Activated naive CD4-positive, alpha-beta T cell treated with anti-CD3 and anti-CD28 coated beads, Interleukin-2, amount 50 U/mL, for 24 hours (primary cell): ENCODE results near the gene PPP1CC.
"Not testable (repeated sequence)": the region's sequence is repeated elsewhere in the genome, so short reads cannot be mapped to it uniquely, and the experiment has no call there.

ENCODE experiments used
- H3K27ac Mint-ChIP-seq: one replicate; pipeline ENCODE4 v1.8.0; 2021; ENCODE audit warnings: mild to moderate bottlenecking, mixed read lengths
- H3K27me3 Mint-ChIP-seq: one replicate; pipeline ENCODE4 v1.8.0; 2021; ENCODE audit warnings: mixed read lengths
- H3K36me3 Mint-ChIP-seq: one replicate; pipeline ENCODE4 v1.8.0; 2021; ENCODE audit warnings: mixed read lengths
- H3K4me1 Mint-ChIP-seq: one replicate; pipeline ENCODE4 v1.8.0; 2021; ENCODE audit warnings: mixed read lengths
- H3K4me3 Mint-ChIP-seq: one replicate; pipeline ENCODE4 v1.8.0; 2021; ENCODE audit warnings: mild to moderate bottlenecking, mixed read lengths
- H3K9me3 Mint-ChIP-seq: one replicate; pipeline ENCODE4 v1.8.0; 2021; ENCODE audit warnings: mixed read lengths

The PPP1CC gene

GRCh38 chr12:110765572-110765971 is 22.9 kb upstream of the PPP1CC start:
- H3K4me1 Mint-ChIP-seq, H3K4me3 Mint-ChIP-seq, H3K27me3 Mint-ChIP-seq, H3K9me3 Mint-ChIP-seq, H3K27ac Mint-ChIP-seq, H3K36me3 Mint-ChIP-seq: not testable (repeated sequence)

GRCh38 chr12:110765111-110765510 is 22.4 kb upstream of the PPP1CC start:
- H3K4me1 Mint-ChIP-seq: peaks cover 8% of the 10 kb centered on the region

GRCh38 chr12:110763583-110763982 is 20.9 kb upstream of the PPP1CC start:
- H3K27me3 Mint-ChIP-seq: no peaks in the 10 kb centered on the region

More at GRCh38 chr12:110765111-110765510, 22.4 kb upstream of the PPP1CC start:
- Mint-ChIP-seq H3K4me3 (no peak overlapping the region), H3K36me3 (no peaks in the 10 kb centered on the region), H3K9me3 (no peaks in the 10 kb centered on the region), H3K27me3 (no peaks in the 10 kb centered on the region), H3K27ac (no peak overlapping the region)

GRCh38 chr12:110762891-110763290 is 20.2 kb upstream of the PPP1CC start:
- H3K36me3 Mint-ChIP-seq: no peaks in the 10 kb centered on the region
- peak overlapping the region; percentile 41 for H3K27ac Mint-ChIP-seq
- no peaks in the 10 kb centered on the region for H3K9me3 Mint-ChIP-seq
- H3K27me3 Mint-ChIP-seq: no peaks in the 10 kb centered on the region
- peaks cover 12% of the 10 kb centered on the region for H3K4me1 Mint-ChIP-seq
- no peak overlapping the region for H3K4me3 Mint-ChIP-seq

More at GRCh38 chr12:110763583-110763982, 20.9 kb upstream of the PPP1CC start:
- Mint-ChIP-seq H3K4me1 (peaks cover 12% of the 10 kb centered on the region), H3K9me3 (no peaks in the 10 kb centered on the region), H3K4me3 (no peak overlapping the region), H3K27ac (no peak overlapping the region), H3K36me3 (no peaks in the 10 kb centered on the region)

GRCh38 chr12:110760204-110760609 is 17.5 kb upstream of the PPP1CC start:
- Mint-ChIP-seq H3K9me3 (no peaks in the 10 kb centered on the region), H3K36me3 (no peaks in the 10 kb centered on the region), H3K4me1 (peaks cover 18% of the 10 kb centered on the region), H3K27ac (peak overlapping the region; percentile 85), H3K27me3 (no peaks in the 10 kb centered on the region), H3K4me3 (no peak overlapping the region)

- Mint-ChIP-seq H3K4me1 (peaks cover 18% of the 10 kb centered on the region), H3K9me3 (no peaks in the 10 kb centered on the region), H3K36me3 (peaks cover 2% of the 10 kb centered on the region), H3K4me3 (no peak overlapping the region), H3K27me3 (no peaks in the 10 kb centered on the region), H3K27ac (no peak overlapping the region)
Measured at GRCh38 chr12:110758922-110759321, 16.2 kb upstream of the PPP1CC start.

DNA sequence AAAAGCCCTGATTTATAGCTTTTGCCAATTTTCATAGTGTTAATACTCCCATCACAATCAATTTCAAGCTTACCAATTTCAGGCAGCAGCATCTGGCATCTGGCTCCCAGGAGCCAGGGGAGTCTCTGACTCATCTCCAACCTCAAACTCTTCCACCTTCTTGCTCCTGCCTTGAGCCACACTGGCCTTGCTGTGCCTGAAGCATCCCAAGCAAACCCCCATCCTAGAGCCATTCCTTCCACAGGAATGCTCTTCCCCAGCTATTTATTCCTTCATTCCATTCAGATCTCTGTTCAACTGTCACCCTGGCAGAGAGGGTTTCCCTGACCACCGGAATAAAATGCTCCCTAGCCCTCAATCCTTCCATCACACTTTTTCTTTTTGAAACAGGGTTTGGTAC is 13.9 kb upstream of the PPP1CC start:
- Mint-ChIP-seq H3K27me3 (no peaks in the 10 kb centered on the region), H3K9me3 (no peaks in the 10 kb centered on the region), H3K4me1 (peaks cover 13% of the 10 kb centered on the region), H3K27ac (peak overlapping the region; percentile 5), H3K36me3 (peaks cover 2% of the 10 kb centered on the region), H3K4me3 (no peak overlapping the region)

- H3K4me3 Mint-ChIP-seq: no peak overlapping the region
- no peak overlapping the region for H3K27ac Mint-ChIP-seq
- H3K27me3 Mint-ChIP-seq: no peaks in the 10 kb centered on the region
- H3K36me3 Mint-ChIP-seq: peaks cover 2% of the 10 kb centered on the region
- no peaks in the 10 kb centered on the region for H3K9me3 Mint-ChIP-seq
- peaks cover 7% of the 10 kb centered on the region for H3K4me1 Mint-ChIP-seq
Measured at GRCh38 chr12:110754101-110754793, 11.6 kb upstream of the PPP1CC start.

DNA sequence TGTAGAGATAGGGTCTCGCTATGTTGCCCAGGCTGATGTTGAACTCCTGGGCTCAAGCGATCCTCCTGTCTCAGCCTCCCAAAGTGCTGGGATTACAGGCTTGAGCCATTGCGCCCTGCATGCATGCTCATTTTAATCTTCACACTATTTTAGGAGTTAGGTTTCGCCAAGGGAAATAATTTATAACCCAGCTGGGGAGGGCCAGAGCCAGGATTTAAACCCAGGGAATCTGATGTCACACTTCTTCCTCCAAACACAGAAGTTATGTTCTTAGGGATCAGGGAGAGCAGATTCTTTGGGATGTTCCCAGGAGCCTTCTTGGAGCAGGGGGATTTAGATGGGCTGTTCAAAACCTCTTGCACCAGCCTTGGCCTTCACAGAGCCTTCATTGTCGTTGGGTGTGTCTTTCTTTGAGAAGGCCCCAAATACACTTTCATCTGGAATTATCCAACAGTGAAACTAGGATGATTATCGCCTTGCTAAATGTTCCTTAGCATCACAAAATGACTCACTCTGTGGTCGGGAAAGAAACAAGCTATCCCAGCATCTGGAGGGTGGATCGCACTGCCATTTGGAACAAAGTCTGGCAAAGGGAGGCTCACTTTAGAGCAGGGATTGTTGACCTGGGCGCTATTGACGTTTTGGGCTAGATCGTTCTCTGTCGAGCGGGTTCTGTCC is 8.2 kb upstream of the PPP1CC start:
- no peaks in the 10 kb centered on the region for H3K4me1 Mint-ChIP-seq
- no peak overlapping the region for H3K27ac Mint-ChIP-seq
- no peaks in the 10 kb centered on the region for H3K9me3 Mint-ChIP-seq
- H3K36me3 Mint-ChIP-seq: peaks cover 2% of the 10 kb centered on the region
- H3K4me3 Mint-ChIP-seq: no peak overlapping the region
- no peaks in the 10 kb centered on the region for H3K27me3 Mint-ChIP-seq

GRCh38 chr12:110746550-110746949 is 3.9 kb upstream of the PPP1CC start:
- peaks cover 14% of the 10 kb centered on the region for H3K4me1 Mint-ChIP-seq
- H3K27me3 Mint-ChIP-seq: no peaks in the 10 kb centered on the region
- H3K36me3 Mint-ChIP-seq: peaks cover 4% of the 10 kb centered on the region
- H3K27ac Mint-ChIP-seq: no peak overlapping the region
- H3K4me3 Mint-ChIP-seq: no peak overlapping the region
- H3K9me3 Mint-ChIP-seq: no peaks in the 10 kb centered on the region

DNA sequence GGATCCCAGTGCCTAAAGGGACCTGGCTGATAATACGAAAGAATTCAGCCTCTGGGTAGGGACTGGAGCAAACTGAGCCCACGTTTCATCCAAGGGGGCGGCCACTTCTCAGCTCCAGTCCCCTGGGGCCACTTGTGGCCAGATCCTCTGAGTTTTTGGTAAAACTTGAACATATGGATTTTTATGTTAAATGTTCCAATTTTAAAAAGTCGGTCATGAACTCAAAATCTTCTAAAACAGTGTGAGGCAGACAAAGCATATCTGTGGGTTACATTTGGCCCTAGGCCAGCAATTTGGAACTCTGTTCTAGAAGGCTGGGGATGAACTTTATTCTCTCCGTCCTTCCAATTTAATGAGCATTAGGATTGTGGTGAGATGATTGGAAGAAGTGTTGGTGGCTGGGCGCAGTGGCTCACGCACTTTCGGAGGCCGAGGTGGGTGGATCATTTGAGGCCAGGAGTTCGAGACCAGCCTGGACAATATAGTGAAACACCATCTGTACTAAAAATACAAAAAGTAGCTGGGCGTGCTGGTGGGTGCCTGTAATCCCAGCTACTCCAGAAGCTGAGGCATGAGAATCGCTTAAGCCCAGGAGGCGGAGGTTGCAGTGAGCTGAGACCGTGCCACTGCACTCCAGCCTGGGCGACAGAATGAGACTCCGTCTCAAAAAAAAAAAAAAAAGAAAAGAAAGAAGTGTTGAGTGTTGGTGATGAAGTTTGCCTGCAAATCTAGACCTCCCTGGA is 3.0 kb upstream of the PPP1CC start:
- no peak overlapping the region for H3K4me3 Mint-ChIP-seq
- no peaks in the 10 kb centered on the region for H3K27me3 Mint-ChIP-seq
- H3K9me3 Mint-ChIP-seq: no peaks in the 10 kb centered on the region
- peaks cover 18% of the 10 kb centered on the region for H3K4me1 Mint-ChIP-seq
- H3K36me3 Mint-ChIP-seq: peaks cover 10% of the 10 kb centered on the region
- H3K27ac Mint-ChIP-seq: no peak overlapping the region

- Mint-ChIP-seq H3K27me3 (no peaks in the 10 kb centered on the region), H3K4me1 (peaks cover 22% of the 10 kb centered on the region), H3K36me3 (peaks cover 17% of the 10 kb centered on the region), H3K4me3 (no peak overlapping the region), H3K27ac (no peak overlapping the region), H3K9me3 (no peaks in the 10 kb centered on the region)
Measured at GRCh38 chr12:110744601-110745264, 2.0 kb upstream of the PPP1CC start.

DNA sequence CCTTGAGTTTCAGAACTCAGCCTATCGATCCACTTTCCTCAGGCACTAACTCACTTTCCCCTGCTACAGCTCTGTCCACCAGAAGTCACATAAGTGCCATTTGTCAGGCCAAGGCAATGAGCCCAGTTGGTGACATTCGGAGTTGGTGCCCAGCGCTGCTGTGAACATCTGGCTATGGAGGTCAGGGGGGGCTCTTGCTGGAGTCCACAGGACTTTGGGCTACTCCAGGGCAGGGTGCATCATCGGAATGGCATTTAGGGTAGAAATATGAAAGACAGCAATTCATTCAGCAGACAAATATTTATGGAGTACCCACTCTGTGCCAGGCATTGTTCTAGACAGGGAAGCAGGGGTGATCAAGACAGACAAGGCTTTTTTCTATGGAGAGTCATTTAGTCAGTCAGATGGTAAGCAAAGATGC is 1.5 kb upstream of the PPP1CC start:
- H3K27ac Mint-ChIP-seq: peak overlapping the region; percentile 42

GRCh38 chr12:110743571-110744093 is 941 bp upstream of the PPP1CC start:
- H3K4me1 Mint-ChIP-seq: peaks cover 32% of the 10 kb centered on the region
- peak overlapping the region; percentile 100 for H3K4me3 Mint-ChIP-seq
- H3K9me3 Mint-ChIP-seq: no peaks in the 10 kb centered on the region
- peaks cover 22% of the 10 kb centered on the region for H3K36me3 Mint-ChIP-seq
- peak overlapping the region; percentile 42 for H3K27ac Mint-ChIP-seq
- no peaks in the 10 kb centered on the region for H3K27me3 Mint-ChIP-seq

More for the DNA sequence above, 1.5 kb upstream of the PPP1CC start:
- H3K4me1 Mint-ChIP-seq: peaks cover 28% of the 10 kb centered on the region
- H3K4me3 Mint-ChIP-seq: peak overlapping the region; percentile 100
- no peaks in the 10 kb centered on the region for H3K9me3 Mint-ChIP-seq
- H3K27me3 Mint-ChIP-seq: no peaks in the 10 kb centered on the region
- peaks cover 21% of the 10 kb centered on the region for H3K36me3 Mint-ChIP-seq

- Mint-ChIP-seq H3K9me3 (no peaks in the 10 kb centered on the region), H3K27me3 (no peaks in the 10 kb centered on the region), H3K36me3 (peaks cover 24% of the 10 kb centered on the region), H3K4me3 (peak overlapping the region; percentile 100), H3K27ac (peak overlapping the region; percentile 99), H3K4me1 (peaks cover 45% of the 10 kb centered on the region)
Measured at GRCh38 chr12:110742096-110742717, 484 bp downstream of the PPP1CC start.
